Endothelial cell of umbilical vein (primary cell): ENCODE results near the gene RYR2. TPM values are rescaled to one million over a fixed set of nuclear protein-coding genes. Genes with fewer than 3 reads are reported as not detected.

Experiments
- BruUV-seq: library from RNA; stranded (reverse); fragments of 400-500 nt; replicated peaks from 2 replicates; lab custom pipeline; 2021; lab: Mats Ljungman, UMichigan
- CTCF ChIA-PET: fragments of 300-600, 350-600 bp; sonication (Branson Sonifier 250); formaldehyde crosslinking; loops from one replicate; lab custom pipeline; 2021; ENCODE audit warnings: antibody characterized with exemption, inconsistent platforms; lab: Charles Lee
- POLR2A ChIA-PET: fragments of 300-600, 350-600 bp; sonication (Branson Sonifier 250); formaldehyde crosslinking; loops from one replicate; lab custom pipeline; 2021; ENCODE audit warnings: antibody characterized with exemption, inconsistent platforms; lab: Charles Lee
- DNase-seq: peaks from one replicate; pipeline ENCODE4 v3.0.0-alpha.2; 2011; ENCODE audit warnings: low read depth, low spot score
- FAIRE-seq: peaks from 2 replicates; lab custom pipeline; 2011; peaks lifted over from hg19 to GRCh38; lab: Jason Lieb, UNC
- H2AFZ ChIP-seq: 2 replicates; pipeline ENCODE4 v1.6.0; 2012; ENCODE audit warnings: low read depth, low read length, control low read depth, inconsistent platforms
- H3K27ac ChIP-seq: 2 replicates; pipeline ENCODE4 v1.5.1; 2011; ENCODE audit warnings: low read depth, mild to moderate bottlenecking, control low read depth, low read length, moderate library complexity; ENCODE audit not compliant: insufficient read depth
- H3K27me3 ChIP-seq, 2 experiments: 2 replicates each; pipeline versions ENCODE4 v1.6.0 to v1.6.1; 2011; ENCODE audit warnings: low read length in 2 of 2, mixed read lengths in 1 of 2; ENCODE audit not compliant: control insufficient read depth in 2 of 2, insufficient read depth in 2 of 2
- H3K36me3 ChIP-seq, 2 experiments: 2 replicates in 1 of 2; 3 replicates in 1 of 2; pipeline ENCODE4 v1.5.1; 2011; ENCODE audit warnings: low read length in 2 of 2, mild to moderate bottlenecking in 1 of 2, moderate library complexity in 1 of 2; ENCODE audit not compliant: control insufficient read depth in 2 of 2, insufficient read depth in 2 of 2; ENCODE audit errors: extremely low read depth in 1 of 2
- H3K4me1 ChIP-seq: 3 replicates; pipeline ENCODE4 v1.5.1; 2011; ENCODE audit warnings: mild to moderate bottlenecking, low read length; ENCODE audit not compliant: control insufficient read depth, insufficient read depth; ENCODE audit errors: extremely low read depth
- H3K4me2 ChIP-seq: 2 replicates; pipeline ENCODE4 v1.6.1; 2011; ENCODE audit warnings: low read length, control low read depth, mixed read lengths; ENCODE audit not compliant: insufficient read depth
- H3K4me3 ChIP-seq, 3 experiments: fragments of 200-600 bp in 1 of 3; sonication (generic), shearing (Covaris generic) in 1 of 3; replicated peaks in 1 of 3; 2 replicates each; pipeline ENCODE4 v1.5.1; 2011 to 2016; ENCODE audit warnings: control low read depth in 3 of 3, low read length in 3 of 3, mild to moderate bottlenecking in 2 of 3, inconsistent platforms in 1 of 3, low read depth in 1 of 3, moderate library complexity in 1 of 3; ENCODE audit not compliant: insufficient read depth in 1 of 3
- H3K79me2 ChIP-seq: 2 replicates; pipeline ENCODE4 v1.6.0; 2012; ENCODE audit warnings: low read length, inconsistent platforms; ENCODE audit not compliant: control insufficient read depth, insufficient read depth
- H3K9ac ChIP-seq: replicated peaks from 2 replicates; pipeline ENCODE3; 2011; ENCODE audit warnings: low read length, control low read depth; ENCODE audit not compliant: insufficient read depth; ENCODE audit errors: extremely low read depth
- H3K9me1 ChIP-seq: replicated peaks from 3 replicates; pipeline ENCODE4 v1.6.0; 2011; ENCODE audit warnings: mild to moderate bottlenecking, low read length; ENCODE audit not compliant: control insufficient read depth, insufficient read depth; ENCODE audit errors: extremely low read depth
- H3K9me3 ChIP-seq: replicated peaks from 2 replicates; pipeline ENCODE4 v1.5.1; 2012; ENCODE audit warnings: low read length, inconsistent platforms; ENCODE audit not compliant: control insufficient read depth, insufficient read depth
- H4K20me1 ChIP-seq: replicated peaks from 2 replicates; pipeline ENCODE3; 2011; ENCODE audit warnings: mild to moderate bottlenecking, low read length; ENCODE audit not compliant: control insufficient read depth, insufficient read depth; ENCODE audit errors: extremely low read depth
- EZH2 ChIP-seq: IDR thresholded peaks from 2 replicates; pipeline ENCODE4 v1.6.1; 2012; ENCODE audit warnings: borderline replicate concordance, low read depth, mild to moderate bottlenecking, moderate library complexity, low read length, inconsistent platforms; ENCODE audit not compliant: severe bottlenecking
- FOS ChIP-seq: IDR thresholded peaks from 2 replicates; pipeline ENCODE4 v1.6.1; 2011; ENCODE audit warnings: mild to moderate bottlenecking, low read length, moderate library complexity, borderline replicate concordance; ENCODE audit not compliant: insufficient read depth
- GATA2 ChIP-seq: IDR thresholded peaks from 2 replicates; pipeline ENCODE4 v1.7.0; 2011; ENCODE audit warnings: low read depth, mild to moderate bottlenecking, moderate library complexity, mixed read lengths, low read length; ENCODE audit not compliant: insufficient read length, insufficient read depth
- JUN ChIP-seq: IDR thresholded peaks from 2 replicates; pipeline ENCODE4 v1.6.1; 2011; ENCODE audit warnings: borderline replicate concordance, low read depth; ENCODE audit not compliant: insufficient read length, insufficient read depth
- MYC ChIP-seq: IDR thresholded peaks from one replicate; pipeline ENCODE4 v1.6.1; 2011; ENCODE audit warnings: mild to moderate bottlenecking, low read depth, low read length
- POLR2A ChIP-seq: IDR thresholded peaks from 2 replicates; pipeline ENCODE4 v1.6.1; 2012; ENCODE audit warnings: low read depth, mild to moderate bottlenecking, control low read depth, low read length
- POLR2AphosphoS5 ChIP-seq: IDR thresholded peaks from 2 replicates; pipeline ENCODE4 v1.6.1; 2012; ENCODE audit warnings: low read depth, mild to moderate bottlenecking, control low read depth, low read length, moderate library complexity; ENCODE audit not compliant: insufficient read depth
- dilution Hi-C: fragments of 300-500 bp; cut with MboI; formaldehyde crosslinking; loops from one replicate; pipeline ENCODE4 v1.15.0; 2019; ENCODE audit warnings: low sequenced_read_pairs; ENCODE audit not compliant: extremely low pct_ligation_motif_present
- intact Hi-C: fragments of 100-400 bp; cut with micrococcal nuclease; formaldehyde crosslinking; loops from one replicate; pipeline ENCODE4 v1.10.0; 2022
- polyA plus RNA-seq, 4 experiments: library from polyadenylated mRNA; depleted of rRNA in 3 of 4; stranded (reverse) in 3 of 4; unstranded in 1 of 4; fragments of >200 nt; gene quantifications; 2 replicates each; pipeline versions ENCODE4 v1.2.1 to v1.2.3, GENCODE V29; 2011 to 2012; ENCODE audit warnings: missing spikeins in 1 of 4
- total RNA-seq: library from RNA; stranded (reverse); gene quantifications from 2 replicates; pipeline ENCODE4 v1.2.3, GENCODE V29; 2021
- TF ChIP-seq, protein P1 (sequence below), 2 donors: IDR thresholded peaks; 1 replicate in 1 of 2; 2 replicates in 1 of 2; pipeline ENCODE4 v1.5.1; 2011; ENCODE audit warnings: low read length in 2 of 2, mild to moderate bottlenecking in 2 of 2, moderate library complexity in 2 of 2, control low read depth in 1 of 2, inconsistent platforms in 1 of 2, low read depth in 1 of 2; ENCODE audit not compliant: insufficient read depth in 1 of 2; ENCODE audit errors: extremely low read depth in 1 of 2
- TF ChIP-seq, protein P2 (sequence below): IDR thresholded peaks from 2 replicates; pipeline ENCODE4 v1.6.1; 2011; ENCODE audit not compliant: insufficient read depth, insufficient read length

The RYR2 gene
- total and polyA plus RNA-seq, 2 donors (not counting 3 experiments of a cell fraction or from before 2014, with no cell fraction given): not detected

- dilution Hi-C loops: no loop called here
- no peak overlapping the region for H3K4me3 ChIP-seq
These were observed 17.3 kb downstream of the RYR2 start for GRCh38 chr1:237059244-237059643.

More at GRCh38 chr1:237059244-237059643, 17.3 kb downstream of the RYR2 start:
- Histone ChIP-seq H3K9me1 (no peaks in the 10 kb centered on the region), H3K4me1 (no peaks in the 10 kb centered on the region), H3K9ac (no peak overlapping the region), H3K36me3 (no peaks in the 10 kb centered on the region), H2AFZ (no peak overlapping the region), H4K20me1 (no peaks in the 10 kb centered on the region), H3K9me3 (peaks cover 3% of the 10 kb centered on the region), H3K4me2 (no peak overlapping the region), H3K27ac (no peak overlapping the region), H3K79me2 (no peaks in the 10 kb centered on the region), H3K27me3 (no peaks in the 10 kb centered on the region)
- TF ChIP-seq POLR2AphosphoS5 (no peak), JUN (no peak), EZH2 (no peak), POLR2A (no peak), FOS (no peak), GATA2 (no peak), MYC (no peak)
- TF ChIP-seq, protein P1, sequence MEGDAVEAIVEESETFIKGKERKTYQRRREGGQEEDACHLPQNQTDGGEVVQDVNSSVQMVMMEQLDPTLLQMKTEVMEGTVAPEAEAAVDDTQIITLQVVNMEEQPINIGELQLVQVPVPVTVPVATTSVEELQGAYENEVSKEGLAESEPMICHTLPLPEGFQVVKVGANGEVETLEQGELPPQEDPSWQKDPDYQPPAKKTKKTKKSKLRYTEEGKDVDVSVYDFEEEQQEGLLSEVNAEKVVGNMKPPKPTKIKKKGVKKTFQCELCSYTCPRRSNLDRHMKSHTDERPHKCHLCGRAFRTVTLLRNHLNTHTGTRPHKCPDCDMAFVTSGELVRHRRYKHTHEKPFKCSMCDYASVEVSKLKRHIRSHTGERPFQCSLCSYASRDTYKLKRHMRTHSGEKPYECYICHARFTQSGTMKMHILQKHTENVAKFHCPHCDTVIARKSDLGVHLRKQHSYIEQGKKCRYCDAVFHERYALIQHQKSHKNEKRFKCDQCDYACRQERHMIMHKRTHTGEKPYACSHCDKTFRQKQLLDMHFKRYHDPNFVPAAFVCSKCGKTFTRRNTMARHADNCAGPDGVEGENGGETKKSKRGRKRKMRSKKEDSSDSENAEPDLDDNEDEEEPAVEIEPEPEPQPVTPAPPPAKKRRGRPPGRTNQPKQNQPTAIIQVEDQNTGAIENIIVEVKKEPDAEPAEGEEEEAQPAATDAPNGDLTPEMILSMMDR (IDR thresholded peaks at IDR 0.05; ENCODE audit: extremely low read depth in 1 of 2, insufficient read depth in 1 of 2, low read depth in 1 of 2, low read length in 2 of 2): no peak
- TF ChIP-seq, protein P2, sequence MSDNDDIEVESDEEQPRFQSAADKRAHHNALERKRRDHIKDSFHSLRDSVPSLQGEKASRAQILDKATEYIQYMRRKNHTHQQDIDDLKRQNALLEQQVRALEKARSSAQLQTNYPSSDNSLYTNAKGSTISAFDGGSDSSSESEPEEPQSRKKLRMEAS: no peak
- ChIA-PET CTCF (no interaction called here), POLR2A (no interaction called here)
- no TSS peak for BruUV-seq
- no peak for FAIRE-seq
- DNase-seq: no peak
- intact Hi-C loops: no loop called here
